HG02623 (cell line): ENCODE measurements around the gene TBC1D21.

ENCODE experiments used
- ATAC-seq: cut with Tn5 transposase; IDR thresholded peaks from one replicate; pipeline ENCODE4 v1.9.1; 2021; ENCODE audit warnings: moderate library complexity; ENCODE audit not compliant: unreplicated experiment

Gene TBC1D21

GRCh38 chr15:73888224-73889041, 15.1 kb downstream of the TBC1D21 start:
- no peak for ATAC-seq

- no peak for ATAC-seq
Observed at GRCh38 chr15:73889053-73889761, 15.8 kb downstream of the TBC1D21 start.

DNA sequence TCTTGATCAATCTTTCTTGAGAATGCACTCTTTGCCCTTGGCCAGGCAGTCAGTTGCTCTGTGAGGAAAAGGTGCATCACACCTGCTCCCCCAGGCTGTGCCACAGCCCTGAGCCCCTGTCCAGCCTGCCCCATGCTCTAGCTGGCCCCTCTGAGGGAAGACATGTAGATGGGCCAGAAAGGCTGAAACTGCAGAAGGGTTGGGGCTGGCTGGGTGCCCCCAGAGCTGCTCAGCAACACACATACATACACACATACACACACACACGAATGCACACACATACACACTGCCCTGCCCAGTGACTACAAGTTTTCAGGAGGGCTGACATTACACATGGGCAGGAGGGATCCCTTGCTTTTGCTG, 16.4 kb downstream of the TBC1D21 start:
- ATAC-seq = no peak

- ATAC-seq = no peak
Observed at GRCh38 chr15:73891328-73892315, 18.3 kb downstream of the TBC1D21 start.

DNA sequence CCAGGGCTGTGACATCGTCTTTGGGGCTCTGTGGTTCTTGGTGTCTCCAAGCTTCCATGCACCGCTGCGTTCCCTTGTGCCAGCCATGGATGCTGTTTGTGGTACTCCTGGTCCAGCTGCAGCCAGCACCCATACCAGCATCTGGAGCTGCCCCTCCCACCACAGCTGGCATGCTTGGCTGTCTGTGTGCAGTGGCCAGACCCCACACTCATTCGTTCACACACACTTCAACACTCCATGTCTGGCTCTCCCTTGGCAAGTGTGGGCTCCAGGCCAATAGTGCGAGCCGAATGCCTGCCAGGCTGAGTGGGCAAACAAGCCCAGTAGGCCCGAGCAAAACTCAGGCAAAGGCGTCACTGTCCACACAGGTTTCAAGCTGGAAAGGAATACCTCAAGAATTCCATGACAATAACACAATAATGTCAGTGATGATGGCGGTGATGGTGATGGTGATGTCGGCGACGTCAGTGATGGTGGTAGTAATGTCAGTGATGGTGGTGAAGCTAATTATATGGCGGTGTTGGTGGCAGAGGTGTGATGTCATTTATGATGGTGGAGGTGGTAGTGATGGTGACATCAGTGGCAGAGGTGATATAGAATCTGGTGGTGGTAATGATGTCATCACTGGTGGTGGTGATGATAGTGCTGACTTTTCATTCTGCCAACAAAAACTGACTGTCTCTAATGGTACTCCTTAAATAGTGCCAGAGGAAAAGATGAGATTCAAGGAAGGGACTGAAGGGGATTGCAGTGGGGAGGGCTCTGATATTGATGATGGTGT, 19.3 kb downstream of the TBC1D21 start:
- ATAC-seq = no peak

DNA sequence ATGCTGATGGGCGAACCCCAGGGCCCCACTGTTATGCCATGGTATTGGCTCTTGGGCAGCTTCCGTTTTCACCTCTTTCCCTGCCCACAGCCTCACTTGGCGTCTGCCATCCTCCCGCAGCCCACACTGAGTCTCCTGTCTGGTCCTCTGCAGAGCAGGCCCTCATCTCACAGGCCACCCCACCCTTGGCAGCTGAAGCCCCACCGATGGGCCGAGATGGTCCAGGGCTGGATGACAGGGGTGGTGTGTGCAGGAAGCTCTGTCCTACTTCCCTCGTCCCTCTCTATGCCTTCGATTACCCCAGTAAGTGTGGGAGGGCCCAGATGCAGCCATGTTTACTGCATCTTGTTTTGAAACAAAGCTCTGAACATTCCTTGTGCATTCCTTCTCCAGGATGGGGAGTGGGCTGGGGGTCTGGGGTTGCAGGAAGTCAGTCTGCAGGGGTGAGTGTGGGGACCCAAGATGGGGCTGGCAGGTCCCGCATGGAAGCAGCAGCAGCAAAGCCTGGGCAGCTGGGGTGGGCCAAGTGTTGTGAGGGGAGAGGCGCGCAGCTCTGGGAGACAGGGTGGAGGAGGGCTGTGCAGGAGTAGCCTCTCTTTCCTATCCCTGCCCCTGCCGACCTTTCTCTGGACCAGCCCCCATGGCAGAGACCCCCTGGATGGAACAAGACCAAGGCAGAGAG, 20.9 kb downstream of the TBC1D21 start:
- ATAC-seq = no peak

- no peak for ATAC-seq
Observed at GRCh38 chr15:73897441-73898261, 24.3 kb downstream of the TBC1D21 start.

GRCh38 chr15:73899197-73900094, 26.1 kb downstream of the TBC1D21 start:
- ATAC-seq = no peak

- no peak for ATAC-seq
Observed at GRCh38 chr15:73900095-73900712, 26.8 kb downstream of the TBC1D21 start.

DNA sequence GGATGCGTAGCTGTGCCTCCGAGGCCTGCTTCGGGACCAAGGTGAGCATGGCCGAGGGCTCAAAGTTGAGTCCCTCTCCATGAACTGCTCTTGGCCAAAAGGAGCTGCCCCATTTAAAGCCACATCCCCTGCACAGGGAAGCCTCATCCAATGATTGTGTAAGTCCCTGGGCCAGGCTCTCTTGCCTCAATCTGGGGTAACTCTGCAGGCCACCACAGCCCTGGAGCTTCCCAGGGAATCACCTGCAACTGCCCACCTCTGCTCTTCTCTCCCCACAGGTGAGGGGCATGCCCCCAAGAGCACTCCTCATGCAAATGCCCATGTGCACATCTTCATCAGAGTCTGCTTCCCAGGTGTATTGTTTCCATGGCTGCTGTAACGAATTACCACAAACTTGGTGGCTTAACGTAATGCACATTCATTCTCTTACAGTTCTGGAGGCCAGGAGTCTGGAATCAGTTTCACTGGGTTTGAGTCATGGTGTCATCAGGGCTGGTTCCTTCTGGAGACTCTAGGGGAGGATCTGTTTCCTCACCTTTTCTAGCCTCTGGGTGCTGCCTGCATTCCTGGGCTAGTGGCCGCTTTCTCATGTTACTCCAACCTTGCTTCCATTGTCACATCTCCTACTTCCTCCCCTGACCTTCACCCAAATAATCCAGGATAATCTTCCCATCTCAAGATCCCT, 27.9 kb downstream of the TBC1D21 start:
- no peak for ATAC-seq

- no peak for ATAC-seq
Observed at GRCh38 chr15:73902121-73903020, 29.0 kb downstream of the TBC1D21 start.

DNA sequence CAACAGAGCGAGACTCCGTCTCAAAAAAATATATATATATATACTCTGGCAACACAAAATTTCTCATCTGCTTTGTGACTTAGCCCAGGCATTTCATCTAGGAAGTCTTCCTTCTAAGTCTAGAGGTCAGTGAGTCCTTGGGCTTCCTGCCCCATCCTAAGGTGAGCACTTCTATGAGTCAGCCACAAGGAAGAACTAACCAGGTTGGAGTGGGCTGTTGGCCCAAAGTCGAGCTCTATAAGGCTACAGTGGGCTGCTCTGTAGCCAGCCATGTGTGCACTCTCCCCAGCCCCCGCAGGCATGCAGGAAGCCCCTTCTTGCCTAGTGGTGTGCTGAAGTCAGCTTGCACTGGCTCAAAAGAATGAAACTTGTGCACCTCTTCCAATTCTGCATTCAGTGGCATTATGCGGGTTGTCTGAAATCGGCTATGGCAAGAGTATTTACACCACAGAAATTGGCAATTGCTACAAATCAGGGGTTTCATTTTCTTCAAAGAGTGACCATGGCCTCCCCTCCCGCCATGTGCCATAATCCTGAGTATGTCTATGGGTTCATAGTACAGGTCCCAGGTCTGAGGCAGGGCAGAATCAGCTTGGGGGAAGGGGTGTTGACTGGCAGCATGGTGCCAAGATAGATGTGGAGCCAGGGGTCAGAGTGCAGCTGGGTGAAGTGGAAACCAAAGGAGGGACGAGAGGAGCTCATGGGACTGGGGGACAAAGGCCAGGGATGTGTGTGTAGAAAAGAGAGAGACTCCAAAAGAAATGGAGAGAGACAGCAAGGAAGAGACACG, 30.9 kb downstream of the TBC1D21 start:
- ATAC-seq = no peak

- ATAC-seq = no peak
Observed at GRCh38 chr15:73905225-73905827, 32.0 kb downstream of the TBC1D21 start.

GRCh38 chr15:73906346-73907034, 33.1 kb downstream of the TBC1D21 start:
- ATAC-seq = no peak
